Measurements from ENCODE around the gene PPP1CC. TPM values are rescaled to one million over a fixed set of nuclear protein-coding genes. Genes with fewer than 3 reads are reported as not detected.
A peak's percentile ranks its signal among the peaks of the same experiment; 100 is the strongest.

PPP1CC gene
- polyA plus RNA-seq, 4 donors, result 135 to 464 (median 299) TPM

GRCh38 chr12:110718222-110718908 is 24.3 kb downstream of the PPP1CC start:
- H3K4me1 ChIP-seq (ENCODE audit: control insufficient read depth in 3 of 3, insufficient read depth in 2 of 3, low read depth in 1 of 3, low read length in 2 of 3), result no peaks in the 10 kb centered on the region
- DNase-seq (no peak), FAIRE-seq (no peak)
- H3K4me3 ChIP-seq (ENCODE audit: low read depth in 1 of 3, low read length in 3 of 3), result no peak overlapping the region
- H3K27ac ChIP-seq (ENCODE audit: low read depth in 1 of 3, low read length in 2 of 3), result no peak overlapping the region
- no peaks in the 10 kb centered on the region for H3K27me3 ChIP-seq (ENCODE audit: control insufficient read depth in 3 of 3, insufficient read depth in 3 of 3, low read length in 3 of 3)
- peaks cover 10 to 33% (median 11%) of the 10 kb centered on the region in 3 donors for H3K36me3 ChIP-seq (ENCODE audit: control insufficient read depth in 3 of 3, insufficient read depth in 2 of 3, low read depth in 1 of 3, low read length in 3 of 3)
- 84 to 88% (median 88%) methylated on average over 7 of the region's 7 CpGs for WGBS, 3 donors
- no peaks in the 10 kb centered on the region for H3K9me3 ChIP-seq (ENCODE audit: control insufficient read depth in 2 of 2, insufficient read depth in 1 of 2, low read depth in 1 of 2, low read length in 1 of 2)

DNA sequence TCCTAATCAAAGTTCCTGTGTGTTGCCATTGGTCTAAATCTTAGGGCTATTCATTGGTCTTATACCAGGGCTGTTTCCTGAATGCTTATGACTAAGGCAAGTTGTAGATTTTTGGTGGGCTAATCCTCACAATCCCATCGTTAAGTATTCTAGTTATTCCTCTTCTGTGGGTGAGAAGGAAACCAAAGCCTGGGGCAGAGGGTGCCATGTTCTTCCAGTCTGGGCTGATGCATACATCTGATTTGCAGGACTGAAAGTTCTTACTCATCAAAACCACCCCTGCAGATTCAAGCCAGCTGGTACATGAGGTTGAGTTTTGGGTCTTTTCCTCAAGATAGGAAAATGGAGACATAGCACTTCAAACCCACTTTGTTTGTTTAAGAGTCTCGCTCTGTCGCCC is 25.7 kb downstream of the PPP1CC start:
- Histone ChIP-seq H3K36me3 (ENCODE audit: control insufficient read depth in 3 of 3, insufficient read depth in 2 of 3, low read depth in 1 of 3, low read length in 3 of 3) (peaks cover 7 to 29% (median 9%) of the 10 kb centered on the region in 3 donors), H3K27ac (ENCODE audit: low read depth in 1 of 3, low read length in 2 of 3) (no peak overlapping the region), H3K9me3 (ENCODE audit: control insufficient read depth in 2 of 2, insufficient read depth in 1 of 2, low read depth in 1 of 2, low read length in 1 of 2) (no peaks in the 10 kb centered on the region), H3K27me3 (ENCODE audit: control insufficient read depth in 3 of 3, insufficient read depth in 3 of 3, low read length in 3 of 3) (no peaks in the 10 kb centered on the region), H3K4me3 (ENCODE audit: low read depth in 1 of 3, low read length in 3 of 3) (no peak overlapping the region), H3K4me1 (ENCODE audit: control insufficient read depth in 3 of 3, insufficient read depth in 2 of 3, low read depth in 1 of 3, low read length in 2 of 3) (no peaks in the 10 kb centered on the region)
- whole genome bisulfite sequencing, 3 donors, result 90 to 98% (median 93%) methylated on average over 3 of the region's 3 CpGs
- no peak for FAIRE-seq
- DNase-seq, result no peak

DNA sequence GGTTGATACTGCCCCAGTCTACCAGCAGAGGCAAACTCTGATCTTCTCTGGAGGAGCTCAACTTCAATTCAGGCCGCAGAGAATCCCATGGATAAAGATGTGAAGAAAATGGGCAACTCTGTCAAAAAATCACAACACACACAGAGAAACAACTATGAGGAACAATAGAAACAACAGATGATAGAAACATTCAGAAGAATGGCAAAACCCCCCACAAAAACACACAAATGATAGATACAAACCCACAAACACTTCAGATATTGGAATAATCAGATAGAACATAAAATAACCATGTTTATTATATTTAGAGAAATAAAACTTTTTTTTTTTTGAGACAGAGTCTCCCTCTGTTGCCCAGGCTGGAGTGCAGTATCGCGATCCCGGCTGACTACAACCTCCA is 33.8 kb downstream of the PPP1CC start:
- DNase-seq (no peak), FAIRE-seq (no peak)
- Histone ChIP-seq H3K4me3 (ENCODE audit: low read depth in 1 of 3, low read length in 3 of 3) (no peak overlapping the region), H3K36me3 (ENCODE audit: control insufficient read depth in 3 of 3, insufficient read depth in 2 of 3, low read depth in 1 of 3, low read length in 3 of 3) (peaks cover 0 to 2% (median 0%) of the 10 kb centered on the region in 3 donors), H3K9me3 (ENCODE audit: control insufficient read depth in 2 of 2, insufficient read depth in 1 of 2, low read depth in 1 of 2, low read length in 1 of 2) (no peaks in the 10 kb centered on the region), H3K27me3 (ENCODE audit: control insufficient read depth in 3 of 3, insufficient read depth in 3 of 3, low read length in 3 of 3) (no peaks in the 10 kb centered on the region), H3K27ac (ENCODE audit: low read depth in 1 of 3, low read length in 2 of 3) (no peak overlapping the region), H3K4me1 (ENCODE audit: control insufficient read depth in 3 of 3, insufficient read depth in 2 of 3, low read depth in 1 of 3, low read length in 2 of 3) (no peaks in the 10 kb centered on the region)
- WGBS, 3 donors, result 96 to 98% (median 98%) methylated on average over 4 of the region's 4 CpGs

DNA sequence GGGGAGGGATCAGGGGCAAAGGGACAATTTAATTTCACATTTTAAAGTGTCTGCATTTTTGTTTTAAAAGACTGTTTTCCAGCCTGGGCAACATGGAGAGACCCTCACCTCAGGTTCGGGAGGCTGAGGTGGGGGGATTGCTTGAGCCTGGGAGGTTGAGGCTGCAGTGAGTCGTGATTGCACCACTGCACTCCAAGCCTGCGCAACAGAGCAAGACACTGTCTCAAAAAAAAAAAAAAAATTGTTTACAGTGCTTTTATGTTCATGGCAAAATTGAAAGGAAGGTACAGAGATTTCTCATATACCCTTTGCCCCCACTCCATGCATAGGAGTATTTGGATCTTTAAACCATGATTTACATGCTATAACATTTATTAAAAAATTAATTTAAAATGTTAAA is 37.4 kb downstream of the PPP1CC start:
- Histone ChIP-seq H3K36me3 (ENCODE audit: control insufficient read depth in 3 of 3, insufficient read depth in 2 of 3, low read depth in 1 of 3, low read length in 3 of 3) (peaks cover 0 to 2% (median 0%) of the 10 kb centered on the region in 3 donors), H3K4me3 (ENCODE audit: low read depth in 1 of 3, low read length in 3 of 3) (no peak overlapping the region), H3K27ac (ENCODE audit: low read depth in 1 of 3, low read length in 2 of 3) (no peak overlapping the region), H3K27me3 (ENCODE audit: control insufficient read depth in 3 of 3, insufficient read depth in 3 of 3, low read length in 3 of 3) (no peaks in the 10 kb centered on the region), H3K9me3 (ENCODE audit: control insufficient read depth in 2 of 2, insufficient read depth in 1 of 2, low read depth in 1 of 2, low read length in 1 of 2) (no peaks in the 10 kb centered on the region), H3K4me1 (ENCODE audit: control insufficient read depth in 3 of 3, insufficient read depth in 2 of 3, low read depth in 1 of 3, low read length in 2 of 3) (no peaks in the 10 kb centered on the region)
- 20 to 49% (median 28%) methylated on average over 3 of the region's 3 CpGs for WGBS, 3 donors
- FAIRE-seq (no peak), DNase-seq (no peak)

- H3K9me3 ChIP-seq (ENCODE audit: control insufficient read depth in 2 of 2, insufficient read depth in 1 of 2, low read depth in 1 of 2, low read length in 1 of 2), result no peaks in the 10 kb centered on the region
- WGBS, 3 donors, result 11 to 28% (median 22%) methylated on average over 5 of the region's 5 CpGs
- no peak overlapping the region for H3K27ac ChIP-seq (ENCODE audit: low read depth in 1 of 3, low read length in 2 of 3)
- FAIRE-seq (no peak), DNase-seq (peak; percentile 42 to 55)
- H3K4me1 ChIP-seq (ENCODE audit: control insufficient read depth in 3 of 3, insufficient read depth in 2 of 3, low read depth in 1 of 3, low read length in 2 of 3), result no peaks in the 10 kb centered on the region
- H3K4me3 ChIP-seq (ENCODE audit: low read depth in 1 of 3, low read length in 3 of 3), result no peak overlapping the region
- peaks cover 0 to 2% (median 0%) of the 10 kb centered on the region in 3 donors for H3K36me3 ChIP-seq (ENCODE audit: control insufficient read depth in 3 of 3, insufficient read depth in 2 of 3, low read depth in 1 of 3, low read length in 3 of 3)
- H3K27me3 ChIP-seq (ENCODE audit: control insufficient read depth in 3 of 3, insufficient read depth in 3 of 3, low read length in 3 of 3), result no peaks in the 10 kb centered on the region
These were observed 37.9 kb downstream of the PPP1CC start for GRCh38 chr12:110704750-110705149.

GRCh38 chr12:110704231-110704630 is 38.5 kb downstream of the PPP1CC start:
- H3K4me3 ChIP-seq (ENCODE audit: low read depth in 1 of 3, low read length in 3 of 3), result no peak overlapping the region
- FAIRE-seq (no peak), DNase-seq (no peak)
- H3K9me3 ChIP-seq (ENCODE audit: control insufficient read depth in 2 of 2, insufficient read depth in 1 of 2, low read depth in 1 of 2, low read length in 1 of 2), result no peaks in the 10 kb centered on the region
- H3K36me3 ChIP-seq (ENCODE audit: control insufficient read depth in 3 of 3, insufficient read depth in 2 of 3, low read depth in 1 of 3, low read length in 3 of 3), result peaks cover 0 to 2% (median 0%) of the 10 kb centered on the region in 3 donors
- no peaks in the 10 kb centered on the region for H3K27me3 ChIP-seq (ENCODE audit: control insufficient read depth in 3 of 3, insufficient read depth in 3 of 3, low read length in 3 of 3)
- 93 to 95% (median 94%) methylated on average over 5 of the region's 5 CpGs for WGBS, 3 donors
- no peak overlapping the region for H3K27ac ChIP-seq (ENCODE audit: low read depth in 1 of 3, low read length in 2 of 3)
- no peaks in the 10 kb centered on the region for H3K4me1 ChIP-seq (ENCODE audit: control insufficient read depth in 3 of 3, insufficient read depth in 2 of 3, low read depth in 1 of 3, low read length in 2 of 3)

DNA sequence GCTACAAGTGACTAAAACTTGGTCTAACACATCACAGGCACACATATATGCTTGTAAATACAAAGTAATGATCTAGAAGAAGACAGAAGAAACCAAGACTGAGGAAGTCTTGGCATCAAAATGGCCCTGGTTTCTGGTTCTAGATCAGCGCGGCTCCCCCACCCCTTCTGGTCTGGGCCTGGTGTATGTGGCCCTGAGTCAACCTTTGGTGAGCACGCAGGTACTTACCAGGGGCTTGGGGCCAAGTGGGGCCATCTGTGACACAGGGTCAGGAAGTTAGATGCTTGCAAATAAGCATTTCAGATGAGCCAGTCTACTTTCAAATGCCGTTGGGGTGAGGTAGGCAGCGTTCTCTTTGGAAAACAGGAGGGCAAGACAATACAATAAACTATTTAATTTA is 40.6 kb downstream of the PPP1CC start:
- Histone ChIP-seq H3K36me3 (ENCODE audit: control insufficient read depth in 3 of 3, insufficient read depth in 2 of 3, low read depth in 1 of 3, low read length in 3 of 3) (no peaks in the 10 kb centered on the region), H3K9me3 (ENCODE audit: control insufficient read depth in 2 of 2, insufficient read depth in 1 of 2, low read depth in 1 of 2, low read length in 1 of 2) (no peaks in the 10 kb centered on the region), H3K4me3 (ENCODE audit: low read depth in 1 of 3, low read length in 3 of 3) (no peak overlapping the region), H3K27ac (ENCODE audit: low read depth in 1 of 3, low read length in 2 of 3) (no peak overlapping the region), H3K4me1 (ENCODE audit: control insufficient read depth in 3 of 3, insufficient read depth in 2 of 3, low read depth in 1 of 3, low read length in 2 of 3) (peaks cover 0 to 3% (median 0%) of the 10 kb centered on the region in 3 donors), H3K27me3 (ENCODE audit: control insufficient read depth in 3 of 3, insufficient read depth in 3 of 3, low read length in 3 of 3) (no peaks in the 10 kb centered on the region)
- FAIRE-seq (no peak), DNase-seq (no peak)
- WGBS, 3 donors, result 88 to 92% (median 89%) methylated on average over 5 of the region's 5 CpGs

DNA sequence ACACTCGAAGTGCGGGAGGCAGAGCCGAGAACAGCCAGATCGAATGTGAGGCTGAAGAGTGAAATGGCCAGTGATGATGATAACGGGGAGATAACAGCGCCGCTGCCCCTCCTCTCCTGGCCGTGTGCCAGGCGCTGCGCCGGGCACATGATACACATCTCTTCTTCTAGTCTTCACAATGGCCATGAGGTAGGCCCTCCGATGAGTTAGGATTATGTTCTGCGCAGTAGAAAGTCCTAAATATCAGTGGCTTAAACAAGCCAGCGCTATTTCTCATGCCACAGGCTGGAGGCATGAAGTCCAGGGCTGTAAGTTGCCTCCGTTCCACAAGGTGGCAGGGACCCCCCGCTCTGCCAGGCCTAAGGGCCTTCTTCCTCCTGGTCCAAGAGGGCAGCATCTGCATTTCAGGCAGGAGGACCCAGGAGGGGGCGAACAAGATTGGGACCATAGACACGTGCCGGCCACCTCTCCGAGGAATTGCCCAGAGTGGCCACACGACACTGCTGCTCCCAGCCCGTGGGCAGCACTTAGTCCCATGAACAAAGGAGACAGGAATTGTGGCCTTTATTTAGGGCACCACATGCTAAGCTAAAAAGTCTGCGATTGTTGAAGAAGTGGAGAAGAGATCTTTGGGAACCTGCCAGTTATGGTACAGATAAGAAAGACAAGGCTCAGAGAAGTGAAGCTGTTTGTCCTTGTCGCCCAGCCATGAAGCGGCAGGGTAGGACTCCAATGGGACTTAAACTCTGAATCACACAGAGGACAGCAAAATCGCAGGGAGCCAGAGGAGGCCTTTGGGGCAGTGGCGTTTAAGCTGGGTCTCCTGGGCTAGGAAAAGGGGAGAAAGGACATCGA is 42.9 kb downstream of the PPP1CC start:
- DNase-seq (no peak), FAIRE-seq (no peak)
- Histone ChIP-seq H3K36me3 (ENCODE audit: control insufficient read depth in 3 of 3, insufficient read depth in 2 of 3, low read depth in 1 of 3, low read length in 3 of 3) (no peaks in the 10 kb centered on the region), H3K27ac (ENCODE audit: low read depth in 1 of 3, low read length in 2 of 3) (peak overlapping the region in 1 of 3 donors; percentile 11), H3K4me3 (ENCODE audit: low read depth in 1 of 3, low read length in 3 of 3) (no peak overlapping the region), H3K9me3 (ENCODE audit: control insufficient read depth in 2 of 2, insufficient read depth in 1 of 2, low read depth in 1 of 2, low read length in 1 of 2) (no peaks in the 10 kb centered on the region), H3K27me3 (ENCODE audit: control insufficient read depth in 3 of 3, insufficient read depth in 3 of 3, low read length in 3 of 3) (no peaks in the 10 kb centered on the region), H3K4me1 (ENCODE audit: control insufficient read depth in 3 of 3, insufficient read depth in 2 of 3, low read depth in 1 of 3, low read length in 2 of 3) (peaks cover 0 to 3% (median 0%) of the 10 kb centered on the region in 3 donors)
- 62 to 84% (median 65%) methylated on average over 28 of the region's 28 CpGs for WGBS, 3 donors

All from small intestine (tissue), 7 donors.